HepG2 (cell line): ENCODE results near the gene C20orf204. TPM values are rescaled to one million over a fixed set of nuclear protein-coding genes. Genes with fewer than 3 reads are reported as not detected.

Experiments used
- ELF1 ChIP-seq: sonication (generic); formaldehyde crosslinking; IDR thresholded peaks from 2 replicates; pipeline ENCODE4 v1.4.0; 2020; ENCODE audit warnings: missing genetic modification reagents
- GATAD1 ChIP-seq: IDR thresholded peaks from 2 replicates; pipeline ENCODE4 v1.6.1; 2016; ENCODE audit warnings: missing genetic modification reagents, missing compliant biosample characterization
- GFI1 ChIP-seq: sonication (generic); formaldehyde crosslinking; IDR thresholded peaks from 2 replicates; pipeline ENCODE4 v1.5.0; 2020; ENCODE audit warnings: missing genetic modification reagents, mild to moderate bottlenecking, borderline replicate concordance
- NR2C2 ChIP-seq: sonication (generic); formaldehyde crosslinking; IDR thresholded peaks from 2 replicates; pipeline ENCODE4 v1.4.0; 2020; ENCODE audit warnings: missing genetic modification reagents, mild to moderate bottlenecking, moderate library complexity, borderline replicate concordance
- SRF ChIP-seq: IDR thresholded peaks from 2 replicates; pipeline ENCODE4 v1.6.1; 2011; ENCODE audit warnings: mild to moderate bottlenecking, low read depth, low read length, moderate library complexity
- STAT5B ChIP-seq: sonication (generic); formaldehyde crosslinking; IDR thresholded peaks from 2 replicates; pipeline ENCODE4 v1.4.0; 2020; ENCODE audit warnings: missing genetic modification reagents
- TAF15 ChIP-seq: fragments of 200-400 bp; formaldehyde crosslinking; IDR thresholded peaks from one replicate; pipeline ENCODE4 v1.6.1; 2018; ENCODE audit warnings: mild to moderate bottlenecking, low read depth, low read length; ENCODE audit not compliant: poor library complexity, severe bottlenecking
- ZBTB7B ChIP-seq: sonication (generic); formaldehyde crosslinking; IDR thresholded peaks from 2 replicates; pipeline ENCODE4 v1.4.0; 2020; ENCODE audit warnings: missing genetic modification reagents
- ZNF205 ChIP-seq: IDR thresholded peaks from 2 replicates; pipeline ENCODE4 v1.6.1; 2018; ENCODE audit warnings: missing biosample characterization, missing genetic modification reagents
- ZNF557 ChIP-seq: sonication (generic); formaldehyde crosslinking; IDR thresholded peaks from 2 replicates; pipeline ENCODE4 v1.4.0; 2020; ENCODE audit warnings: missing genetic modification reagents
- ZNF644 ChIP-seq: IDR thresholded peaks from 2 replicates; pipeline ENCODE4 v1.6.1; 2016; ENCODE audit warnings: low read depth
- ZNF850 ChIP-seq: sonication (generic); formaldehyde crosslinking; conservative IDR thresholded peaks from 2 replicates; pipeline ENCODE4 v1.9.0; 2021; ENCODE audit warnings: mild to moderate bottlenecking, missing genetic modification reagents
- polyA plus RNA-seq, 8 experiments: library from polyadenylated mRNA; depleted of rRNA in 3 of 8; stranded (reverse) in 7 of 8; unstranded in 1 of 8; fragments of >200 nt; fragmentation: Illumina TruSeq in 4 of 8; extraction: Trizol in 4 of 8; gene quantifications; 2 replicates each; pipeline versions ENCODE4 v1.2.1 to v1.2.3, GENCODE V29; 2011 to 2016; ENCODE audit warnings: low read depth in 4 of 8, missing spikeins in 1 of 8, mixed read lengths in 1 of 8; ENCODE audit not compliant: insufficient read depth in 1 of 8
- total RNA-seq, 5 experiments: library from RNA; depleted of rRNA; stranded (reverse); fragments of >200 nt; fragmentation: Illumina TruSeq; extraction: Trizol; gene quantifications; 2 replicates each; pipeline ENCODE4 v1.2.3, GENCODE V29; 2016; ENCODE audit warnings: low read depth in 1 of 5
- TF ChIP-seq, protein P1 (sequence below): sonication (generic); formaldehyde crosslinking; IDR thresholded peaks from 2 replicates; pipeline ENCODE4 v1.5.0; 2020; ENCODE audit warnings: mild to moderate bottlenecking, missing genetic modification reagents
- TF ChIP-seq, protein P2 (sequence below): sonication (generic); formaldehyde crosslinking; IDR thresholded peaks from 2 replicates; pipeline ENCODE4 v1.9.0; 2022; ENCODE audit warnings: missing genetic modification reagents, mild to moderate bottlenecking, borderline replicate concordance
- TF ChIP-seq, protein P3 (sequence below): sonication (generic); formaldehyde crosslinking; conservative IDR thresholded peaks from 2 replicates; pipeline ENCODE4 v1.5.0; 2020; ENCODE audit warnings: missing genetic modification reagents
- TF ChIP-seq, protein P4 (sequence below): sonication (generic); formaldehyde crosslinking; conservative IDR thresholded peaks from 2 replicates; pipeline ENCODE4 v1.4.0; 2020; ENCODE audit warnings: missing genetic modification reagents
- TF ChIP-seq, protein P5 (sequence below): IDR thresholded peaks from 2 replicates; pipeline ENCODE4 v1.4.0; 2020; ENCODE audit warnings: mild to moderate bottlenecking, missing genetic modification reagents

C20orf204 gene
- total and polyA plus RNA-seq, 2 of the 13 experiments (the other 11 are each of a cell fraction or from before 2014, with no cell fraction given) = 22.1 to 80.0 TPM

DNA sequence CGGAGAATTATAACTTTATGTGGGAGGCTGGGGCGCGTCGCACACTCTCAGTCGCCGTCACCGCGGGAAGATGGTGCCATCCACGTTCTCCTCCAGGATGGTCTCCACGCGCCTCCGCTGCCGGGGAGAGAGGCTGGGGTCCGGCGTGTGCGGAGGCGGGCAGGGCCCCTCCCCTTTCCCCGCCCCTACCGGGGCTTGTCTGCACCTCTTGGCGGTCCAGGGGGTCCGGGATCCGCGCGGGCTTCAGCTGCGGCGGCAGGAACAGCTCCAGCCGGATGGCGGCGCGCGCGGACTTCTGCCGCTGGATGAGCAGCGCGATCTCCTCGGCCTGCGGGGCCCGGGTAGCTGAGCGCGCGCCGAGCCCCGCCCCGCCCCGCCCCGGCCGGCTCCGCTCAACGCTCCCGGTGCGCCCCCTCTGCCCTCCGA lies 47.4 kb downstream of the C20orf204 start (continued):
- TF ChIP-seq, protein P1, sequence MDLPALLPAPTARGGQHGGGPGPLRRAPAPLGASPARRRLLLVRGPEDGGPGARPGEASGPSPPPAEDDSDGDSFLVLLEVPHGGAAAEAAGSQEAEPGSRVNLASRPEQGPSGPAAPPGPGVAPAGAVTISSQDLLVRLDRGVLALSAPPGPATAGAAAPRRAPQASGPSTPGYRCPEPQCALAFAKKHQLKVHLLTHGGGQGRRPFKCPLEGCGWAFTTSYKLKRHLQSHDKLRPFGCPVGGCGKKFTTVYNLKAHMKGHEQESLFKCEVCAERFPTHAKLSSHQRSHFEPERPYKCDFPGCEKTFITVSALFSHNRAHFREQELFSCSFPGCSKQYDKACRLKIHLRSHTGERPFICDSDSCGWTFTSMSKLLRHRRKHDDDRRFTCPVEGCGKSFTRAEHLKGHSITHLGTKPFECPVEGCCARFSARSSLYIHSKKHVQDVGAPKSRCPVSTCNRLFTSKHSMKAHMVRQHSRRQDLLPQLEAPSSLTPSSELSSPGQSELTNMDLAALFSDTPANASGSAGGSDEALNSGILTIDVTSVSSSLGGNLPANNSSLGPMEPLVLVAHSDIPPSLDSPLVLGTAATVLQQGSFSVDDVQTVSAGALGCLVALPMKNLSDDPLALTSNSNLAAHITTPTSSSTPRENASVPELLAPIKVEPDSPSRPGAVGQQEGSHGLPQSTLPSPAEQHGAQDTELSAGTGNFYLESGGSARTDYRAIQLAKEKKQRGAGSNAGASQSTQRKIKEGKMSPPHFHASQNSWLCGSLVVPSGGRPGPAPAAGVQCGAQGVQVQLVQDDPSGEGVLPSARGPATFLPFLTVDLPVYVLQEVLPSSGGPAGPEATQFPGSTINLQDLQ = no peak
- no peak for TF ChIP-seq TAF15
- no peak for TF ChIP-seq NR2C2
- TF ChIP-seq SRF = no peak
- no peak for TF ChIP-seq GFI1 (CRISPR knock-in tag)
- TF ChIP-seq ZNF205 (CRISPR knock-in tag) = peak; percentile 59; the same call in 1 of the 2 replicates
- TF ChIP-seq ZBTB7B (CRISPR knock-in tag) = peak; percentile 88
- TF ChIP-seq, protein P2, sequence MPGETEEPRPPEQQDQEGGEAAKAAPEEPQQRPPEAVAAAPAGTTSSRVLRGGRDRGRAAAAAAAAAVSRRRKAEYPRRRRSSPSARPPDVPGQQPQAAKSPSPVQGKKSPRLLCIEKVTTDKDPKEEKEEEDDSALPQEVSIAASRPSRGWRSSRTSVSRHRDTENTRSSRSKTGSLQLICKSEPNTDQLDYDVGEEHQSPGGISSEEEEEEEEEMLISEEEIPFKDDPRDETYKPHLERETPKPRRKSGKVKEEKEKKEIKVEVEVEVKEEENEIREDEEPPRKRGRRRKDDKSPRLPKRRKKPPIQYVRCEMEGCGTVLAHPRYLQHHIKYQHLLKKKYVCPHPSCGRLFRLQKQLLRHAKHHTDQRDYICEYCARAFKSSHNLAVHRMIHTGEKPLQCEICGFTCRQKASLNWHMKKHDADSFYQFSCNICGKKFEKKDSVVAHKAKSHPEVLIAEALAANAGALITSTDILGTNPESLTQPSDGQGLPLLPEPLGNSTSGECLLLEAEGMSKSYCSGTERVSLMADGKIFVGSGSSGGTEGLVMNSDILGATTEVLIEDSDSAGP (CRISPR knock-in tag) = peak; percentile 56; the same call in 1 of the 2 replicates
- TF ChIP-seq STAT5B (CRISPR knock-in tag) = no peak
- TF ChIP-seq ZNF644 (CRISPR knock-in tag) = no peak
- TF ChIP-seq ZNF850 (CRISPR knock-in tag) = no peak; the same call in 1 of the 2 replicates
- 0 out of 2 replicates have a peak, but pooled peaks have one; percentile 45 for TF ChIP-seq GATAD1 (CRISPR knock-in tag)
- TF ChIP-seq ZNF557 (CRISPR knock-in tag) = no peak; the same call in 1 of the 2 replicates
- TF ChIP-seq, protein P3, sequence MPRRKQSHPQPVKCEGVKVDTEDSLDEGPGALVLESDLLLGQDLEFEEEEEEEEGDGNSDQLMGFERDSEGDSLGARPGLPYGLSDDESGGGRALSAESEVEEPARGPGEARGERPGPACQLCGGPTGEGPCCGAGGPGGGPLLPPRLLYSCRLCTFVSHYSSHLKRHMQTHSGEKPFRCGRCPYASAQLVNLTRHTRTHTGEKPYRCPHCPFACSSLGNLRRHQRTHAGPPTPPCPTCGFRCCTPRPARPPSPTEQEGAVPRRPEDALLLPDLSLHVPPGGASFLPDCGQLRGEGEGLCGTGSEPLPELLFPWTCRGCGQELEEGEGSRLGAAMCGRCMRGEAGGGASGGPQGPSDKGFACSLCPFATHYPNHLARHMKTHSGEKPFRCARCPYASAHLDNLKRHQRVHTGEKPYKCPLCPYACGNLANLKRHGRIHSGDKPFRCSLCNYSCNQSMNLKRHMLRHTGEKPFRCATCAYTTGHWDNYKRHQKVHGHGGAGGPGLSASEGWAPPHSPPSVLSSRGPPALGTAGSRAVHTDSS (CRISPR knock-in tag) = no peak
- no peak for TF ChIP-seq ELF1 (CRISPR knock-in tag)
- TF ChIP-seq, protein P4, sequence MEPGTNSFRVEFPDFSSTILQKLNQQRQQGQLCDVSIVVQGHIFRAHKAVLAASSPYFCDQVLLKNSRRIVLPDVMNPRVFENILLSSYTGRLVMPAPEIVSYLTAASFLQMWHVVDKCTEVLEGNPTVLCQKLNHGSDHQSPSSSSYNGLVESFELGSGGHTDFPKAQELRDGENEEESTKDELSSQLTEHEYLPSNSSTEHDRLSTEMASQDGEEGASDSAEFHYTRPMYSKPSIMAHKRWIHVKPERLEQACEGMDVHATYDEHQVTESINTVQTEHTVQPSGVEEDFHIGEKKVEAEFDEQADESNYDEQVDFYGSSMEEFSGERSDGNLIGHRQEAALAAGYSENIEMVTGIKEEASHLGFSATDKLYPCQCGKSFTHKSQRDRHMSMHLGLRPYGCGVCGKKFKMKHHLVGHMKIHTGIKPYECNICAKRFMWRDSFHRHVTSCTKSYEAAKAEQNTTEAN = peak; percentile 46; the same call in 1 of the 2 replicates
- TF ChIP-seq, protein P5, sequence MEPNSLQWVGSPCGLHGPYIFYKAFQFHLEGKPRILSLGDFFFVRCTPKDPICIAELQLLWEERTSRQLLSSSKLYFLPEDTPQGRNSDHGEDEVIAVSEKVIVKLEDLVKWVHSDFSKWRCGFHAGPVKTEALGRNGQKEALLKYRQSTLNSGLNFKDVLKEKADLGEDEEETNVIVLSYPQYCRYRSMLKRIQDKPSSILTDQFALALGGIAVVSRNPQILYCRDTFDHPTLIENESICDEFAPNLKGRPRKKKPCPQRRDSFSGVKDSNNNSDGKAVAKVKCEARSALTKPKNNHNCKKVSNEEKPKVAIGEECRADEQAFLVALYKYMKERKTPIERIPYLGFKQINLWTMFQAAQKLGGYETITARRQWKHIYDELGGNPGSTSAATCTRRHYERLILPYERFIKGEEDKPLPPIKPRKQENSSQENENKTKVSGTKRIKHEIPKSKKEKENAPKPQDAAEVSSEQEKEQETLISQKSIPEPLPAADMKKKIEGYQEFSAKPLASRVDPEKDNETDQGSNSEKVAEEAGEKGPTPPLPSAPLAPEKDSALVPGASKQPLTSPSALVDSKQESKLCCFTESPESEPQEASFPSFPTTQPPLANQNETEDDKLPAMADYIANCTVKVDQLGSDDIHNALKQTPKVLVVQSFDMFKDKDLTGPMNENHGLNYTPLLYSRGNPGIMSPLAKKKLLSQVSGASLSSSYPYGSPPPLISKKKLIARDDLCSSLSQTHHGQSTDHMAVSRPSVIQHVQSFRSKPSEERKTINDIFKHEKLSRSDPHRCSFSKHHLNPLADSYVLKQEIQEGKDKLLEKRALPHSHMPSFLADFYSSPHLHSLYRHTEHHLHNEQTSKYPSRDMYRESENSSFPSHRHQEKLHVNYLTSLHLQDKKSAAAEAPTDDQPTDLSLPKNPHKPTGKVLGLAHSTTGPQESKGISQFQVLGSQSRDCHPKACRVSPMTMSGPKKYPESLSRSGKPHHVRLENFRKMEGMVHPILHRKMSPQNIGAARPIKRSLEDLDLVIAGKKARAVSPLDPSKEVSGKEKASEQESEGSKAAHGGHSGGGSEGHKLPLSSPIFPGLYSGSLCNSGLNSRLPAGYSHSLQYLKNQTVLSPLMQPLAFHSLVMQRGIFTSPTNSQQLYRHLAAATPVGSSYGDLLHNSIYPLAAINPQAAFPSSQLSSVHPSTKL = peak; percentile 57
